Measurements from ENCODE around the gene KCNS3. TPM values are rescaled to one million over a fixed set of nuclear protein-coding genes. Genes with fewer than 3 reads are reported as not detected.

The KCNS3 gene
- total and polyA plus RNA-seq, 2 of the 13 experiments (the other 11 are each of a cell fraction or from before 2014, with no cell fraction given) = not detected

DNA sequence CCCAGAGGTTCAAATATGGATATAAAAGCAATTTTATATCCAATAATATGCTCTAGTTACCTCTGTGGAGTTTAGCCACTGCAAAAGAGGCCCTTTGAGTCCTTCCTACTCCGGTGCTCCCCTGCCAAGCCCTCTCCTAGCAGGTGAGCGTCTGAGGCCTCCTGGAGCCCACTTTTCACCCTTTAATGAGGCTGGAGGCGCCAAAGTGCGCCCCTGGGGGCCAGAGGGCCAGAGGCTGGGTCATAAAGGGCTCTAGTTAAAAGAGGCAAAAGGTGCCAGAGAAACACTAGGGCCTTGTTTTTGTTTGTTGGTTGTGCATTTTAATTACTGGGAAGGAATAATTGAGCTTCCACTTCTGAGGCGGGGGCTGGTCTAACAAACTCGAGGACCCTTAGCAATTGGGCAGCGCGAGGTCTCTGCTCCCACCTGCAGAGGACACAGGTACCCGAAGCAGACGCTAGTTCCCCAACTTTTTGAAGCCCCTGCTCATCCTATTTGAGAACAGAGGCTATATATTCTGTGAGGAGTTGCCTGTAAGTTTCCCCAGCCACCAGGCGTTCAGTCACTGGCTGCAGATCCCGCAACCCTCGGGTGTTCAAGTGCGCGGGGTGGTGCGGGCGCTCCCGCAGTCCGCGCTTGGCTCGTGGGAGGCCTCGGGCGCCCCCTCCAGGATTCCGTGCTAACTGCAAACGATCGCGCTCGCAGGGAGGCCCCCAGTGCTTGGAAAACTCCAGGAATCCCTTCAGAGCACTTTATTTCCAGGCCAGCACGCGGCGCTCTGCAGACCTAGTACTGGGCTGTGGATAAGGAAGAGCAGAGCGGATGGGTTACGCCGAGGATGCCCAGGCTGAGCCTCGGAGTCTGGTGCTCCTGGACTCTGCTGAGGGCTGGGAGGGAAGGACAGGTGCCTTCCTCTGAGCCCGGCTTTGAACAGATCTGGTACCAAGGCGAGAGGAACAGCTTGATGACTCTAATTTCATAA is 48.1 kb upstream of the KCNS3 start (continued):
- TF ChIP-seq CENPT (CRISPR knock-in tag; IDR thresholded peaks at IDR 0.05; ENCODE audit: low read depth) (no peak), ZNF550 (CRISPR knock-in tag; IDR thresholded peaks at IDR 0.05; ENCODE audit: borderline replicate concordance) (no peak), ZFP90 (CRISPR knock-in tag; IDR thresholded peaks at IDR 0.05; ENCODE audit: borderline replicate concordance) (0 out of 2 replicates have a peak, but pooled peaks have one; percentile 39), PCBP1 (IDR thresholded peaks at IDR 0.05; ENCODE audit: borderline replicate concordance, low read depth, low read length) (no peak), ZNF234 (CRISPR knock-in tag; conservative IDR thresholded peaks at IDR 0.05) (no peak), GATA4 (IDR thresholded peaks at IDR 0.05; ENCODE audit: borderline replicate concordance, low read depth) (no peak), MAFF (IDR thresholded peaks at IDR 0.05; ENCODE audit: low read depth, low read length) (no peak), ZNF709 (CRISPR knock-in tag; IDR thresholded peaks at IDR 0.05) (no peak; the same call in 1 of the 2 replicates), CBX2 (IDR thresholded peaks at IDR 0.05; ENCODE audit: low read depth, low read length) (no peak), CBX2 (CRISPR knock-in tag; IDR thresholded peaks at IDR 0.05; ENCODE audit: low read depth) (0 out of 2 replicates have a peak, but pooled peaks have one; percentile 85), HNF4G (IDR thresholded peaks at IDR 0.05; ENCODE audit: borderline replicate concordance, low read depth, low read length) (no peak), HNF4G (CRISPR knock-in tag; IDR thresholded peaks at IDR 0.05; ENCODE audit: borderline replicate concordance, low read depth) (no peak)
- TF ChIP-seq, protein P1, sequence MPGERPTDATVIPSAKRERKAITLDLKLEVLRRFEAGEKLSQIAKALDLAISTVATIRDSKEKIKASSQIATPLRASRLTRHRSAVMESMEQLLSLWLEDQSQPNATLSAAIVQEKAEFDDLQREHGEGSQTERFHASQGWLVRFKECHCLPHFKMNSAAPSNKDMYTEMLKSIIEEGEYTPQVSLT (CRISPR knock-in tag; IDR thresholded peaks at IDR 0.05; ENCODE audit: borderline replicate concordance, low read depth) = no peak
- TF ChIP-seq, protein P2, sequence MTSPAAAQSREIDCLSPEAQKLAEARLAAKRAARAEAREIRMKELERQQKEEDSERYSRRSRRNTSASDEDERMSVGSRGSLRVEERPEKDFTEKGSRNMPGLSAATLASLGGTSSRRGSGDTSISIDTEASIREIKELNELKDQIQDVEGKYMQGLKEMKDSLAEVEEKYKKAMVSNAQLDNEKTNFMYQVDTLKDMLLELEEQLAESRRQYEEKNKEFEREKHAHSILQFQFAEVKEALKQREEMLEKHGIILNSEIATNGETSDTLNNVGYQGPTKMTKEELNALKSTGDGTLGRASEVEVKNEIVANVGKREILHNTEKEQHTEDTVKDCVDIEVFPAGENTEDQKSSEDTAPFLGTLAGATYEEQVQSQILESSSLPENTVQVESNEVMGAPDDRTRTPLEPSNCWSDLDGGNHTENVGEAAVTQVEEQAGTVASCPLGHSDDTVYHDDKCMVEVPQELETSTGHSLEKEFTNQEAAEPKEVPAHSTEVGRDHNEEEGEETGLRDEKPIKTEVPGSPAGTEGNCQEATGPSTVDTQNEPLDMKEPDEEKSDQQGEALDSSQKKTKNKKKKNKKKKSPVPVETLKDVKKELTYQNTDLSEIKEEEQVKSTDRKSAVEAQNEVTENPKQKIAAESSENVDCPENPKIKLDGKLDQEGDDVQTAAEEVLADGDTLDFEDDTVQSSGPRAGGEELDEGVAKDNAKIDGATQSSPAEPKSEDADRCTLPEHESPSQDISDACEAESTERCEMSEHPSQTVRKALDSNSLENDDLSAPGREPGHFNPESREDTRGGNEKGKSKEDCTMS (CRISPR knock-in tag; conservative IDR thresholded peaks at IDR 0.05) = no peak
- TF ChIP-seq, protein P3, sequence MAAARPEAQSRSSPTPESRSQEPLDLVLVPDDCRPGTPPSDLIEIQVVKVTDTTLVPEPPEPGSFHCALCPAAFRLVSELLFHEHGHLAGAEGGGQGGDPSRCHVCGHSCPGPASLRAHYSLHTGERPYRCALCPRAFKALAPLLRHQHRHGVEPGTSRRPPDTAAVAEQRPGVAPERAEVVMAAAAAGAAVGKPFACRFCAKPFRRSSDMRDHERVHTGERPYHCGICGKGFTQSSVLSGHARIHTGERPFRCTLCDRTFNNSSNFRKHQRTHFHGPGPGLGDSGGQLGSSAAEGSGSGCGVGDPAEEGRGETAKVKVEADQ (CRISPR knock-in tag; IDR thresholded peaks at IDR 0.05; ENCODE audit: borderline replicate concordance) = no peak
- TF ChIP-seq, protein P4, sequence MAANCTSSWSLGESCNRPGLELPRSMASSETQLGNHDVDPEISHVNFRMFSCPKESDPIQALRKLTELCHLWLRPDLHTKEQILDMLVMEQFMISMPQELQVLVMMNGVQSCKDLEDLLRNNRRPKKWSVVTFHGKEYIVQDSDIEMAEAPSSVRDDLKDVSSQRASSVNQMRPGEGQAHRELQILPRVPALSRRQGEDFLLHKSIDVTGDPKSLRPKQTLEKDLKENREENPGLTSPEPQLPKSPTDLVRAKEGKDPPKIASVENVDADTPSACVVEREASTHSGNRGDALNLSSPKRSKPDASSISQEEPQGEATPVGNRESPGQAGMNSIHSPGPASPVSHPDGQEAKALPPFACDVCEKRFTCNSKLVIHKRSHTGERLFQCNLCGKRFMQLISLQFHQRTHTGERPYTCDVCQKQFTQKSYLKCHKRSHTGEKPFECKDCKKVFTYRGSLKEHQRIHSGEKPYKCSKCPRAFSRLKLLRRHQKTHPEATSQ (CRISPR knock-in tag; IDR thresholded peaks at IDR 0.05; ENCODE audit: borderline replicate concordance) = no peak; the same call in 1 of the 2 replicates
- TF ChIP-seq, protein P5, sequence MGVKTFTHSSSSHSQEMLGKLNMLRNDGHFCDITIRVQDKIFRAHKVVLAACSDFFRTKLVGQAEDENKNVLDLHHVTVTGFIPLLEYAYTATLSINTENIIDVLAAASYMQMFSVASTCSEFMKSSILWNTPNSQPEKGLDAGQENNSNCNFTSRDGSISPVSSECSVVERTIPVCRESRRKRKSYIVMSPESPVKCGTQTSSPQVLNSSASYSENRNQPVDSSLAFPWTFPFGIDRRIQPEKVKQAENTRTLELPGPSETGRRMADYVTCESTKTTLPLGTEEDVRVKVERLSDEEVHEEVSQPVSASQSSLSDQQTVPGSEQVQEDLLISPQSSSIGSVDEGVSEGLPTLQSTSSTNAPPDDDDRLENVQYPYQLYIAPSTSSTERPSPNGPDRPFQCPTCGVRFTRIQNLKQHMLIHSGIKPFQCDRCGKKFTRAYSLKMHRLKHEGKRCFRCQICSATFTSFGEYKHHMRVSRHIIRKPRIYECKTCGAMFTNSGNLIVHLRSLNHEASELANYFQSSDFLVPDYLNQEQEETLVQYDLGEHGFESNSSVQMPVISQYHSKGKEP (CRISPR knock-in tag; IDR thresholded peaks at IDR 0.05) = no peak
- TF ChIP-seq, protein P6, sequence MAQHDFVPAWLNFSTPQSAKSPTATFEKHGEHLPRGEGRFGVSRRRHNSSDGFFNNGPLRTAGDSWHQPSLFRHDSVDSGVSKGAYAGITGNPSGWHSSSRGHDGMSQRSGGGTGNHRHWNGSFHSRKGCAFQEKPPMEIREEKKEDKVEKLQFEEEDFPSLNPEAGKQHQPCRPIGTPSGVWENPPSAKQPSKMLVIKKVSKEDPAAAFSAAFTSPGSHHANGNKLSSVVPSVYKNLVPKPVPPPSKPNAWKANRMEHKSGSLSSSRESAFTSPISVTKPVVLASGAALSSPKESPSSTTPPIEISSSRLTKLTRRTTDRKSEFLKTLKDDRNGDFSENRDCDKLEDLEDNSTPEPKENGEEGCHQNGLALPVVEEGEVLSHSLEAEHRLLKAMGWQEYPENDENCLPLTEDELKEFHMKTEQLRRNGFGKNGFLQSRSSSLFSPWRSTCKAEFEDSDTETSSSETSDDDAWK (CRISPR knock-in tag; IDR thresholded peaks at IDR 0.05) = no peak
- TF ChIP-seq, protein P7, sequence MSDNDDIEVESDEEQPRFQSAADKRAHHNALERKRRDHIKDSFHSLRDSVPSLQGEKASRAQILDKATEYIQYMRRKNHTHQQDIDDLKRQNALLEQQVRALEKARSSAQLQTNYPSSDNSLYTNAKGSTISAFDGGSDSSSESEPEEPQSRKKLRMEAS (IDR thresholded peaks at IDR 0.05) = peak; percentile 40; the same call in 1 of the 2 replicates
